Liver (tissue), 9 donors: ENCODE data around the gene CORO2B. TPM values are rescaled to one million over a fixed set of nuclear protein-coding genes. Genes with fewer than 3 reads are reported as not detected.

ENCODE experiments used
- DNase-seq: peaks from one replicate; pipeline ENCODE4 v3.0.0-alpha.2; 2017; ENCODE audit warnings: low spot score
- H3K27ac ChIP-seq, 2 donors: one replicate each; pipeline ENCODE4 v1.7.0; 2013; ENCODE audit warnings: inconsistent platforms in 2 of 2, low read length in 2 of 2, control low read depth in 1 of 2, low read depth in 1 of 2, mild to moderate bottlenecking in 1 of 2
- H3K27me3 ChIP-seq, 4 donors: one replicate each; pipeline versions ENCODE4 v1.6.1 to v1.7.0; 2013; ENCODE audit warnings: low read length in 3 of 4, inconsistent platforms in 1 of 4, mild to moderate bottlenecking in 1 of 4, moderate library complexity in 1 of 4; ENCODE audit not compliant: control insufficient read depth in 4 of 4, insufficient read depth in 4 of 4
- H3K36me3 ChIP-seq, 4 donors: one replicate each; pipeline versions ENCODE4 v1.6.1 to v1.7.0; 2013; ENCODE audit warnings: low read length in 3 of 4, mild to moderate bottlenecking in 3 of 4, low read depth in 1 of 4, moderate library complexity in 1 of 4; ENCODE audit not compliant: control insufficient read depth in 4 of 4, insufficient read depth in 3 of 4
- H3K4me1 ChIP-seq, 4 donors: one replicate each; pipeline versions ENCODE4 v1.6.1 to v1.7.0; 2013; ENCODE audit warnings: low read length in 3 of 4, mild to moderate bottlenecking in 3 of 4, moderate library complexity in 1 of 4; ENCODE audit not compliant: control insufficient read depth in 4 of 4, insufficient read depth in 4 of 4
- H3K4me3 ChIP-seq, 3 donors: one replicate each; pipeline versions ENCODE4 v1.6.1 to v1.7.0; 2013; ENCODE audit warnings: low read length in 3 of 3, control low read depth in 1 of 3, low read depth in 1 of 3, mild to moderate bottlenecking in 1 of 3
- H3K9ac ChIP-seq, 2 donors: one replicate each; pipeline ENCODE4 v1.7.0; 2013; ENCODE audit warnings: low read length in 2 of 2, mild to moderate bottlenecking in 2 of 2, moderate library complexity in 2 of 2, control low read depth in 1 of 2, low read depth in 1 of 2
- H3K9me3 ChIP-seq, 4 donors: one replicate each; pipeline versions ENCODE4 v1.6.1 to v1.7.0; 2013; ENCODE audit warnings: low read length in 3 of 4; ENCODE audit not compliant: control insufficient read depth in 4 of 4
- CTCF ChIP-seq: fragments of 150-350 bp; IDR thresholded peaks from 2 replicates; pipeline ENCODE4 v1.5.1; 2017; ENCODE audit warnings: improper control_type of control experiment, low read depth, low read length; ENCODE audit not compliant: missing input control
- EGR1 ChIP-seq, 2 donors: IDR thresholded peaks; 2 replicates each; pipeline ENCODE4 v1.6.1; 2016 to 2018; ENCODE audit warnings: antibody characterized with exemption in 2 of 2, low read depth in 2 of 2
- FOXA1 ChIP-seq: IDR thresholded peaks from 2 replicates; pipeline ENCODE4 v1.6.1; 2016; ENCODE audit warnings: antibody characterized with exemption
- GABPA ChIP-seq, 2 donors: IDR thresholded peaks in 1 of 2; conservative IDR thresholded peaks in 1 of 2; 2 replicates each; pipeline ENCODE4 v1.6.1; 2016; ENCODE audit warnings: antibody characterized with exemption in 2 of 2, mild to moderate bottlenecking in 1 of 2, moderate library complexity in 1 of 2
- HNF4A ChIP-seq, 2 donors: conservative IDR thresholded peaks; 2 replicates each; pipeline ENCODE4 v1.6.1; 2016; ENCODE audit warnings: antibody characterized with exemption in 2 of 2, mild to moderate bottlenecking in 2 of 2
- HNF4G ChIP-seq: IDR thresholded peaks from 2 replicates; pipeline ENCODE4 v1.6.1; 2016; ENCODE audit warnings: antibody characterized with exemption
- RXRA ChIP-seq, 2 donors: IDR thresholded peaks; 2 replicates each; pipeline ENCODE4 v1.6.1; 2017 to 2018; ENCODE audit warnings: antibody characterized with exemption in 2 of 2, mild to moderate bottlenecking in 1 of 2
- SP1 ChIP-seq: IDR thresholded peaks from 2 replicates; pipeline ENCODE4 v1.6.1; 2018; ENCODE audit warnings: antibody characterized with exemption, mild to moderate bottlenecking
- TAF1 ChIP-seq: conservative IDR thresholded peaks from 2 replicates; pipeline ENCODE4 v1.6.1; 2016; ENCODE audit warnings: antibody characterized with exemption, mild to moderate bottlenecking
- ZBTB33 ChIP-seq: IDR thresholded peaks from 2 replicates; pipeline ENCODE4 v1.6.1; 2016; ENCODE audit warnings: antibody characterized with exemption
- WGBS: extraction: QIAGEN DNeasy Blood & Tissue Kit; methylation state at CpG from one replicate; pipeline ENCODE4 v1.1.7; 2013; 5-methylcytosine and 5-hydroxymethylcytosine counted together
- polyA plus RNA-seq, 2 donors: library from polyadenylated mRNA; stranded (reverse) in 1 of 2; unstranded in 1 of 2; fragments of 200-250 nt in 1 of 2; fragments of >200 nt in 1 of 2; fragmentation: Nextera tagmentation in 1 of 2; extraction: Ambion mirVana in 1 of 2; gene quantifications; one replicate each; pipeline versions ENCODE4 v1.2.1 to v1.2.3, GENCODE V29; 2013 to 2015
- total RNA-seq, 2 donors: library from RNA; depleted of rRNA; stranded (reverse); fragments of >200 nt; gene quantifications; one replicate each; pipeline ENCODE4 v1.2.3, GENCODE V29; 2014
- TF ChIP-seq, protein P1 (sequence below): IDR thresholded peaks from 2 replicates; pipeline ENCODE4 v1.6.1; 2016; ENCODE audit warnings: antibody characterized with exemption, mild to moderate bottlenecking
- donor health status: healthy.
- donor health status: healthy.
- donor health status: healthy.
- donor health status: healthy.
- donor health status: healthy.

Gene CORO2B
- total and polyA plus RNA-seq, 4 donors: 0.15 to 0.65 (median 0.52) TPM

- WGBS: 83% methylated on average over 2 of the region's 2 CpGs
- DNase-seq: no peak
- no peaks in the 10 kb centered on the region for H3K9me3 ChIP-seq
These were observed 56.3 kb downstream of the CORO2B start for GRCh38 chr15:68635141-68635540.

DNA sequence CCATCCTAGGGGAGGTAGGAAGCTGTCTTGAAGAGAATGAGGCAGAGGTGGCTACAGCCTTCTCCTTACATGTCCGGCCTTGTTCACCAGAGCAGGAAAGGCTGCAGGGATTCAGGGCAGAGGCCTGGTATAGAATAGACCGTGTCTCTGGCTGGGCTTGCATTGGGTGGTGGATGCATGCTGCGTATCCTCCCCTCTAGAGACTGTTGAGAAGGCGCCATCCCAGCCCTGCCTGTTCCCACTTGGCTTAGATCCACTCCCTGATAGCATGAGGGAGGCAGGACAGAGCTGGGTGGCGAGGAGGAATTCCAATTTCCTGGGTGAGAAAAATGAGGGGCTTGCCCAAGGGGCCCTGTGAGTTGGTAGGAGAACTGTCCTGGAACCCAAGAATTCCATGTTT is 57.5 kb downstream of the CORO2B start:
- H3K9me3 ChIP-seq: no peaks in the 10 kb centered on the region
- no peak for DNase-seq

More at GRCh38 chr15:68635141-68635540, 56.3 kb downstream of the CORO2B start:
- H3K9ac ChIP-seq: no peak overlapping the region
- no peaks in the 10 kb centered on the region for H3K27me3 ChIP-seq
- H3K4me3 ChIP-seq: no peak overlapping the region
- H3K27ac ChIP-seq: no peak overlapping the region
- H3K36me3 ChIP-seq: no peaks in the 10 kb centered on the region
- H3K4me1 ChIP-seq: peaks cover 0 to 2% (median 0%) of the 10 kb centered on the region in 4 donors
- TF ChIP-seq FOXA1 (no peak), RXRA (IDR thresholded peaks at IDR 0.05) (no peak), GABPA (IDR thresholded peaks at IDR 0.05 in 1 of 2, conservative IDR thresholded peaks at IDR 0.05 in 1 of 2) (no peak), HNF4G (no peak), TAF1 (no peak), EGR1 (IDR thresholded peaks at IDR 0.05; ENCODE audit: low read depth in 2 of 2) (no peak)
- TF ChIP-seq, protein P1, sequence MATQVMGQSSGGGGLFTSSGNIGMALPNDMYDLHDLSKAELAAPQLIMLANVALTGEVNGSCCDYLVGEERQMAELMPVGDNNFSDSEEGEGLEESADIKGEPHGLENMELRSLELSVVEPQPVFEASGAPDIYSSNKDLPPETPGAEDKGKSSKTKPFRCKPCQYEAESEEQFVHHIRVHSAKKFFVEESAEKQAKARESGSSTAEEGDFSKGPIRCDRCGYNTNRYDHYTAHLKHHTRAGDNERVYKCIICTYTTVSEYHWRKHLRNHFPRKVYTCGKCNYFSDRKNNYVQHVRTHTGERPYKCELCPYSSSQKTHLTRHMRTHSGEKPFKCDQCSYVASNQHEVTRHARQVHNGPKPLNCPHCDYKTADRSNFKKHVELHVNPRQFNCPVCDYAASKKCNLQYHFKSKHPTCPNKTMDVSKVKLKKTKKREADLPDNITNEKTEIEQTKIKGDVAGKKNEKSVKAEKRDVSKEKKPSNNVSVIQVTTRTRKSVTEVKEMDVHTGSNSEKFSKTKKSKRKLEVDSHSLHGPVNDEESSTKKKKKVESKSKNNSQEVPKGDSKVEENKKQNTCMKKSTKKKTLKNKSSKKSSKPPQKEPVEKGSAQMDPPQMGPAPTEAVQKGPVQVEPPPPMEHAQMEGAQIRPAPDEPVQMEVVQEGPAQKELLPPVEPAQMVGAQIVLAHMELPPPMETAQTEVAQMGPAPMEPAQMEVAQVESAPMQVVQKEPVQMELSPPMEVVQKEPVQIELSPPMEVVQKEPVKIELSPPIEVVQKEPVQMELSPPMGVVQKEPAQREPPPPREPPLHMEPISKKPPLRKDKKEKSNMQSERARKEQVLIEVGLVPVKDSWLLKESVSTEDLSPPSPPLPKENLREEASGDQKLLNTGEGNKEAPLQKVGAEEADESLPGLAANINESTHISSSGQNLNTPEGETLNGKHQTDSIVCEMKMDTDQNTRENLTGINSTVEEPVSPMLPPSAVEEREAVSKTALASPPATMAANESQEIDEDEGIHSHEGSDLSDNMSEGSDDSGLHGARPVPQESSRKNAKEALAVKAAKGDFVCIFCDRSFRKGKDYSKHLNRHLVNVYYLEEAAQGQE: no peak

More for the DNA sequence above, 57.5 kb downstream of the CORO2B start:
- Histone ChIP-seq H3K9ac (no peak overlapping the region), H3K27me3 (no peaks in the 10 kb centered on the region), H3K36me3 (no peaks in the 10 kb centered on the region), H3K27ac (no peak overlapping the region), H3K4me3 (no peak overlapping the region), H3K4me1 (peaks cover 0 to 2% (median 0%) of the 10 kb centered on the region in 4 donors)
- no peak for TF ChIP-seq GABPA (IDR thresholded peaks at IDR 0.05 in 1 of 2, conservative IDR thresholded peaks at IDR 0.05 in 1 of 2)
- TF ChIP-seq FOXA1: no peak
- no peak for TF ChIP-seq HNF4A (conservative IDR thresholded peaks at IDR 0.05)
- TF ChIP-seq SP1: no peak
- no peak for TF ChIP-seq ZBTB33
- TF ChIP-seq CTCF: no peak
- TF ChIP-seq TAF1: no peak
- 95% methylated on average over 5 of the region's 5 CpGs for WGBS
